ENCODE measurements around the gene IL32.
"Not testable (repeated sequence)": the region's sequence is repeated elsewhere in the genome, so short reads cannot be mapped to it uniquely, and the experiment has no call there.

The IL32 gene

GRCh38 chr16:3068487-3068886, 3.0 kb downstream of the IL32 start (continued):
- TF ChIP-seq TSHZ2 (CRISPR knock-in tag; IDR thresholded peaks at IDR 0.05): no peak
- TF ChIP-seq RARB (CRISPR knock-in tag; IDR thresholded peaks at IDR 0.05): no peak
- TF ChIP-seq ZFP30 (CRISPR knock-in tag; IDR thresholded peaks at IDR 0.05): no peak
- TF ChIP-seq ZNF565 (CRISPR knock-in tag; conservative IDR thresholded peaks at IDR 0.05; ENCODE audit: low read depth): no peak
- TF ChIP-seq OSR1 (CRISPR knock-in tag; IDR thresholded peaks at IDR 0.05): no peak
- TF ChIP-seq ISL1 (CRISPR knock-in tag; IDR thresholded peaks at IDR 0.05): no peak

- ATAC-seq: not testable (repeated sequence)
Observed at GRCh38 chr16:3069146-3069545, 3.7 kb downstream of the IL32 start.

- TF ChIP-seq ZNF8 (CRISPR knock-in tag; IDR thresholded peaks at IDR 0.05): no peak
- TF ChIP-seq CSRNP3 (CRISPR knock-in tag; IDR thresholded peaks at IDR 0.05): no peak
- no peak for TF ChIP-seq GLIS3 (CRISPR knock-in tag; IDR thresholded peaks at IDR 0.05)
- no peak for TF ChIP-seq ISL1 (CRISPR knock-in tag; IDR thresholded peaks at IDR 0.05)
- no peak for TF ChIP-seq ZNF70 (CRISPR knock-in tag; IDR thresholded peaks at IDR 0.05)
- TF ChIP-seq ZFP30 (CRISPR knock-in tag; IDR thresholded peaks at IDR 0.05): no peak
- no peak for TF ChIP-seq ESRRG (CRISPR knock-in tag; IDR thresholded peaks at IDR 0.05)
- no peak for TF ChIP-seq POU6F1 (CRISPR knock-in tag; IDR thresholded peaks at IDR 0.05; ENCODE audit: borderline replicate concordance, low read depth)
- no peak for TF ChIP-seq ZFP3 (CRISPR knock-in tag; IDR thresholded peaks at IDR 0.05)
- no peak for ATAC-seq
Observed at GRCh38 chr16:3070608-3071111, 5.2 kb downstream of the IL32 start.

- ATAC-seq: no peak
- TF ChIP-seq OSR1 (CRISPR knock-in tag; IDR thresholded peaks at IDR 0.05): no peak
- no peak for TF ChIP-seq PATZ1 (CRISPR knock-in tag; IDR thresholded peaks at IDR 0.05; ENCODE audit: borderline replicate concordance)
- no peak for TF ChIP-seq CSDC2 (CRISPR knock-in tag; IDR thresholded peaks at IDR 0.05)
- no peak for TF ChIP-seq TSHZ2 (CRISPR knock-in tag; IDR thresholded peaks at IDR 0.05)
- TF ChIP-seq PPARA (CRISPR knock-in tag; IDR thresholded peaks at IDR 0.05; ENCODE audit: borderline replicate concordance): no peak
- no peak for TF ChIP-seq RARB (CRISPR knock-in tag; IDR thresholded peaks at IDR 0.05)
- TF ChIP-seq ISL1 (CRISPR knock-in tag; IDR thresholded peaks at IDR 0.05): no peak
- TF ChIP-seq CSRNP3 (CRISPR knock-in tag; IDR thresholded peaks at IDR 0.05): no peak
- TF ChIP-seq ZFP30 (CRISPR knock-in tag; IDR thresholded peaks at IDR 0.05): no peak
Observed at GRCh38 chr16:3071655-3072054, 6.2 kb downstream of the IL32 start.

GRCh38 chr16:3072148-3072547, 6.7 kb downstream of the IL32 start:
- ATAC-seq: not testable (repeated sequence)

GRCh38 chr16:3072576-3073263, 7.3 kb downstream of the IL32 start:
- not testable (repeated sequence) for ATAC-seq

All from SK-N-SH treated with all-trans-retinoic acid at 6 μM for 48 hours (cell line).